Lower leg skin (tissue), 4 donors: ENCODE measurements around the gene RAB8A. TPM values are rescaled to one million over a fixed set of nuclear protein-coding genes. Genes with fewer than 3 reads are reported as not detected.

ENCODE experiments used
- DNase-seq, 2 donors: peaks; one replicate each; pipeline ENCODE4 v3.0.0-alpha.2; 2019; ENCODE audit warnings: low spot score in 2 of 2
- H3K4me3 ChIP-seq: fragments of 200-600 bp; sonication (generic); 2 replicates; pipeline ENCODE4 v1.5.1; 2017; ENCODE audit warnings: mild to moderate bottlenecking, low read depth; ENCODE audit not compliant: poor library complexity, severe bottlenecking
- POLR2A ChIP-seq, 2 donors: fragments of 450-650 bp; IDR thresholded peaks; one replicate each; pipeline ENCODE4 v1.6.1; 2016 to 2017; ENCODE audit warnings: antibody characterized with exemption in 2 of 2, mild to moderate bottlenecking in 1 of 2, moderate library complexity in 1 of 2
- WGBS, 2 donors: methylation state at CpG; one replicate each; pipeline ENCODE4 v1.1.5; 2018; 5-methylcytosine and 5-hydroxymethylcytosine counted together
- intact Hi-C: fragments of 100-400 bp; cut with DNase I; formaldehyde crosslinking; loops from one replicate; pipeline ENCODE4 v1.15.0; 2023; ENCODE audit warnings: low total_unique reads
- total RNA-seq, 4 donors: library from RNA; depleted of rRNA; stranded (reverse); fragments of >200 nt; gene quantifications; one replicate each; pipeline ENCODE4 v1.1.0, GENCODE V29; 2016
- TF ChIP-seq, protein P1 (sequence below), 3 donors: fragments of 450-650 bp; IDR thresholded peaks; one replicate each; pipeline ENCODE4 v1.5.1; 2016; ENCODE audit warnings: antibody characterized with exemption in 3 of 3, mild to moderate bottlenecking in 3 of 3, moderate library complexity in 2 of 3

RAB8A gene
- total RNA-seq, 4 donors from 2014 or later: 43.3 to 58.2 (median 50.8) TPM

DNA sequence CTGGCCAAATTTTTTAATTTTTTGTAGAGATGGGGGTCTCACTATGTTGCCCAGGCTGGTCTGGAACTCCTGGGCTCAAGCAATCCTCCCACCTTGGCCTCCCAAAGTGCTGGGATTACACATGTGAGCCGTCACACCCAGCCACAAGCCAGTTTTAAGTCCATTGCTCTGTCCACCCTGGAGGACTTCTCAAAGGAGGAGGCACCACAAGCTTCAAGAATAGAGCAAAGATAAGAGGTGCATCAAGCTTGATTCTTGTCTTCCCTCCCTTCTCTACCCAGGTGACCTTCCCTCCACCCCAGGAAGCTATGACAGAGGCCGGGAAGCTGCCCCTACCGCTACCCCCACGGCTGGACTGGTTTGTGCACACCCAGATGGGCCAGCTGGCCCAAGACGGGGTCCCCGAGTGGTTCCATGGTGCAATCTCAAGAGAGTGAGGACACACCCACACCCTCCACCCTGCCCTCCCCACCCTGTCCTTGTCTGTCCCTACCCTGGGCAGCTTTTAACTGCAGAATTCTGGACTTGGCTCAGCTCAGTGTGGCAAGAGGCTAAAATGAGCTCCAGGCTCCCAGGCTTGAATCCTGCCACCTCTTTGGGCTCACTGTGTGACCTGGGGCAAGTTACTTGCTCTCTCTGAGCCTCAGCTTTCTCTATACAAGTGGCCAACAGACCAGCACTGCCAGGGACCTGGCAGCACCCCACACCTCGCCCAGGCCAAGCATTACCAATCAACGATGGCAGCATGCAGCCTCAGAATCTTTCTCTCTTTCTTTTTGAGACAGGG is 36.9 kb downstream of the RAB8A start:
- intact Hi-C loops: no loop called here
- TF ChIP-seq, protein P1, sequence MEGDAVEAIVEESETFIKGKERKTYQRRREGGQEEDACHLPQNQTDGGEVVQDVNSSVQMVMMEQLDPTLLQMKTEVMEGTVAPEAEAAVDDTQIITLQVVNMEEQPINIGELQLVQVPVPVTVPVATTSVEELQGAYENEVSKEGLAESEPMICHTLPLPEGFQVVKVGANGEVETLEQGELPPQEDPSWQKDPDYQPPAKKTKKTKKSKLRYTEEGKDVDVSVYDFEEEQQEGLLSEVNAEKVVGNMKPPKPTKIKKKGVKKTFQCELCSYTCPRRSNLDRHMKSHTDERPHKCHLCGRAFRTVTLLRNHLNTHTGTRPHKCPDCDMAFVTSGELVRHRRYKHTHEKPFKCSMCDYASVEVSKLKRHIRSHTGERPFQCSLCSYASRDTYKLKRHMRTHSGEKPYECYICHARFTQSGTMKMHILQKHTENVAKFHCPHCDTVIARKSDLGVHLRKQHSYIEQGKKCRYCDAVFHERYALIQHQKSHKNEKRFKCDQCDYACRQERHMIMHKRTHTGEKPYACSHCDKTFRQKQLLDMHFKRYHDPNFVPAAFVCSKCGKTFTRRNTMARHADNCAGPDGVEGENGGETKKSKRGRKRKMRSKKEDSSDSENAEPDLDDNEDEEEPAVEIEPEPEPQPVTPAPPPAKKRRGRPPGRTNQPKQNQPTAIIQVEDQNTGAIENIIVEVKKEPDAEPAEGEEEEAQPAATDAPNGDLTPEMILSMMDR (IDR thresholded peaks at IDR 0.05): no peak
- TF ChIP-seq POLR2A (IDR thresholded peaks at IDR 0.05): no peak
- DNase-seq: no peak
- 69 to 80% methylated on average over 8 of the region's 8 CpGs for WGBS, 2 donors
- H3K4me3 ChIP-seq: no peak overlapping the region

DNA sequence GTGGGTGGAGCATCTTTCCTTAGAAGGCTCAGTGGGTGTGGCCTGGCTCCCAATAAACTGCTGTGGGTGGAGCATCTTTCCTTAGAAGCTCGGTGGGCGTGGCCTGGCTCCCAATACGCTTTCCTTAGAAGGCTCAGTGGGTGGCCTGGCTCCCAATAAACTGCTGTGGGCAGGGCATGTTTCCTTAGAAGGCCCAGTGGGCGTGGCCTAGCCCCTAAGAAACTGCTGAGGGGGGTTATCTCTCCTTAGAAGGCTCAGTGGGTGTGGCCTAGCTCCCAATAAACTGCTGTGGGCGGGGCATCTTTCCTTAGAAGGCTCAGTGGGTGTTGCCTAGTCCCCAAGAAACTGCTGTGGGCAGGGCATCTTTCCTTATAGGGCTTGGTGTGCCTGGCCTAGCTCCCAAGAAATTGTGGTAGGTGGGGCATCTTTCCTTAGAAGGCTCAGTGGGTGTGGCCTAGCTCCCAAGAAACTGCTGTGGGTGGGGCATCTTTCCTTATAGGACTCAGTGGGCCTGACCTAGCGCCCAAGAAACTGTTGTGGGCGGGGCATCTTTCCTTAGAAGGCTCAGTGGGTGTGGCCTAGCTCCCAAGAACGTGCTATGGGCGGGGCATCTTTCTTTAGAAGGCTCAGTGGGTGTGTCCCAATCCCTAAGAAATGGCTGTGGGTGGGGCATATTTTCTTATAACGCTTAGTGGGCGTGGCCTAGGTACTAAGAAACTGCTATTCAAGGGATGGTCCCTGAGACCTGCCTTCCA is 42.1 kb downstream of the RAB8A start:
- 81 to 83% methylated on average over 11 of the region's 11 CpGs for WGBS, 2 donors
- TF ChIP-seq, protein P1 (IDR thresholded peaks at IDR 0.05): no peak
- no peak for TF ChIP-seq POLR2A (IDR thresholded peaks at IDR 0.05)
- no peak for DNase-seq
- intact Hi-C loops: no loop called here
- no peak overlapping the region for H3K4me3 ChIP-seq

DNA sequence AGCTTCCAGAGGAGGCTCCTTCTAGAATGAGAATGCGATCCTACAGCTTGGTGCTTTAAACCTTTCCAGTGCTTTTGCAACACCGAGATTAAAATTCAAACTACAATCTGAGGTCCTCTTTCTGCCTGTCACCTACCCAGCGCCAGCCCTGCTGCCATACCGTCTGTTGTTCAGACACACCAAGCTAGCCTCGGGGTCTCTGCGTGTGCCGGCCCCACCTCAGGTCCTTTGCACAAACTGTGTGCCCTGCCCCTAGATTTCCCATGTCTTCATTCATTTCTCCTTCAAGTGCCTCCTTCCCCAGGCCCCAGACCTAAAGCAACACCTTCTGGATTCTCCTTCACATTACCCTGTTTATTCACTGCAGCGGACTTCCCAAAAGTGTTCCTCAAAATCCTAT is 42.9 kb downstream of the RAB8A start:
- 91% methylated on average over 8 of the region's 8 CpGs for WGBS, 2 donors
- intact Hi-C loops: no loop called here
- no peak for DNase-seq
- H3K4me3 ChIP-seq: no peak overlapping the region
- TF ChIP-seq POLR2A (IDR thresholded peaks at IDR 0.05): no peak
- TF ChIP-seq, protein P1 (IDR thresholded peaks at IDR 0.05): no peak

DNA sequence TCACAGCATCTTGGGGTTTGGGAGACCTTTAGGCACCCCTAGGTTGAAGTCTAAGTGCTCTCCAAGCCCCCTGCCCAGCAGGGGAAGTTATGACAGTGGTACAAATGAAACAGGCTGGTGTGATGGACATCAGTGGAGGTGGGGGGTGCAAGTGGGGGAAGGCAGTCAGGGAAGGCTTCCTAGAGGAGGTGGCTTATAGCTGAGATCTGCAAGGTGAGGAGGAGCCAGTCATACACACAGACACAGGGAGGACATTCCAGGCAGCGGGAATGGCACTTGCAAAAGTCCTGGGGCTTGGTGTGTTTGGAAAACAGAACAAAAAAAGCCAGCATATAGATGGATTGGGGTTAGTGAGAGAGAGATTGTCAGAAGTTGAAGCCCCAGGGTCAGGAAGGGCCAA is 43.4 kb downstream of the RAB8A start:
- no peak overlapping the region for H3K4me3 ChIP-seq
- WGBS, 2 donors: 74 to 85% methylated on average over 1 of the region's 1 CpG
- intact Hi-C loops: loop anchor here (5.0 kb wide), 1 partner anchor 1572 kb away; no protein-coding TSS in a partner anchor
- TF ChIP-seq, protein P1 (IDR thresholded peaks at IDR 0.05): no peak
- no peak for TF ChIP-seq POLR2A (IDR thresholded peaks at IDR 0.05)
- no peak for DNase-seq

DNA sequence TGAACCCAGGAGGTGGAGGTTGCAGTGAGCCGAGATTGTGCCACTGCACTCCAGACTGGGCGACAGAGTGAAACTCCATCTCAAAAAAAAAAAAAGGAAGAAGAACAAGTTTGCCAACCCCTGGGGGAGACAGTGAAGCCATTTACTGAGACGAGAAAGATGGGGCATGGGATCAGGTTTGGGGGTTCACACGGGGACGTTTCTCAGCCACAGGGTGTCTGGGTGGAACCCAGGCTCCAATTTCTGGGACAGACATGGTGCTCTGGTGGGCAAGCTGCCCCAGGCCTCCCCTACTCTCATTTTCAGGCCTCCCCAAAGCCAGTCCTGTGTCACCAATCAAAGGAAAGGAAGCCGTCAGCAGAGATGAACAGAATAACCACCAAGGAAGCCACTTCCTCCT is 45.2 kb downstream of the RAB8A start:
- TF ChIP-seq, protein P1 (IDR thresholded peaks at IDR 0.05): no peak
- TF ChIP-seq POLR2A (IDR thresholded peaks at IDR 0.05): no peak
- intact Hi-C loops: loop anchor here (5.0 kb wide), 1 partner anchor 1570 kb away; no protein-coding TSS in a partner anchor
- no peak for DNase-seq
- no peak overlapping the region for H3K4me3 ChIP-seq
- 72 to 73% methylated on average over 6 of the region's 6 CpGs for WGBS, 2 donors
